MM.1S (cell line): ENCODE data around the gene GPANK1.

Experiments
- DNase-seq: peaks from one replicate; pipeline ENCODE4 v3.0.0-alpha.2; 2015
- H2AFZ ChIP-seq: fragments of 300-600 bp; sonication (generic); 2 replicates; pipeline ENCODE4 v1.6.0; 2016; ENCODE audit warnings: antibody characterized with exemption, low read length
- H3F3A ChIP-seq: fragments of 300-600 bp; sonication (generic); 2 replicates; pipeline ENCODE4 v1.6.1; 2016; ENCODE audit warnings: mild to moderate bottlenecking, antibody characterized with exemption, low read length, moderate library complexity, mixed read lengths; ENCODE audit not compliant: insufficient read depth
- H3K27ac ChIP-seq: fragments of 300-600 bp; sonication (generic); 2 replicates; pipeline ENCODE4 v1.5.1; 2016; ENCODE audit warnings: mild to moderate bottlenecking, low read length
- H3K27me3 ChIP-seq: fragments of 300-600 bp; sonication (generic); replicated peaks from 2 replicates; pipeline ENCODE4 v1.6.0; 2016; ENCODE audit warnings: low read length; ENCODE audit not compliant: insufficient read depth
- H3K36me3 ChIP-seq: fragments of 300-600 bp; sonication (generic); replicated peaks from 2 replicates; pipeline ENCODE4 v1.6.1; 2016; ENCODE audit warnings: mild to moderate bottlenecking, low read length, mixed read lengths; ENCODE audit not compliant: insufficient read depth
- H3K4me1 ChIP-seq: fragments of 300-600 bp; sonication (generic); 2 replicates; pipeline ENCODE4 v1.6.1; 2016; ENCODE audit warnings: low read length, mixed read lengths
- H3K4me2 ChIP-seq: fragments of 300-600 bp; sonication (generic); 2 replicates; pipeline ENCODE4 v1.6.0; 2016; ENCODE audit warnings: low read depth, low read length
- H3K4me3 ChIP-seq: fragments of 300-600 bp; sonication (generic); 2 replicates; pipeline ENCODE4 v1.5.1; 2016; ENCODE audit warnings: low read length, mixed read lengths
- H3K79me2 ChIP-seq: fragments of 300-600 bp; sonication (generic); 2 replicates; pipeline ENCODE4 v1.6.1; 2016; ENCODE audit warnings: mixed run types, low read length, mixed read lengths
- H3K9ac ChIP-seq: fragments of 300-600 bp; sonication (generic); 2 replicates; pipeline ENCODE4 v1.6.1; 2016; ENCODE audit warnings: low read length, mixed read lengths
- H3K9me2 ChIP-seq: fragments of 300-600 bp; sonication (generic); replicated peaks from 2 replicates; pipeline ENCODE4 v1.6.1; 2016; ENCODE audit warnings: mild to moderate bottlenecking, low read length, mixed read lengths; ENCODE audit not compliant: insufficient read depth
- H3K9me3 ChIP-seq: fragments of 300-600 bp; sonication (generic); replicated peaks from 2 replicates; pipeline ENCODE4 v1.6.1; 2016; ENCODE audit warnings: mild to moderate bottlenecking, low read length, mixed read lengths; ENCODE audit not compliant: insufficient read depth
- H4K20me1 ChIP-seq: fragments of 300-600 bp; sonication (generic); 2 replicates; pipeline ENCODE4 v1.6.1; 2016; ENCODE audit warnings: mild to moderate bottlenecking, low read length, moderate library complexity, mixed read lengths; ENCODE audit not compliant: insufficient read depth
- EZH2 ChIP-seq: fragments of 300-600 bp; sonication (generic); optimal IDR thresholded peaks from 2 replicates; pipeline ENCODE3; 2017; ENCODE audit warnings: low read depth, mild to moderate bottlenecking, antibody characterized with exemption, low read length, mixed read lengths
- EZH2phosphoT487 ChIP-seq: fragments of 300-600 bp; sonication (generic); IDR thresholded peaks from 2 replicates; pipeline ENCODE4 v1.6.1; 2018; ENCODE audit warnings: antibody characterized with exemption, low read length
- TF ChIP-seq, protein P1 (sequence below): fragments of 300-600 bp; sonication (generic); IDR thresholded peaks from 2 replicates; pipeline ENCODE4 v1.5.1; 2016; ENCODE audit warnings: antibody characterized with exemption, low read length, mixed read lengths

Gene GPANK1

DNA sequence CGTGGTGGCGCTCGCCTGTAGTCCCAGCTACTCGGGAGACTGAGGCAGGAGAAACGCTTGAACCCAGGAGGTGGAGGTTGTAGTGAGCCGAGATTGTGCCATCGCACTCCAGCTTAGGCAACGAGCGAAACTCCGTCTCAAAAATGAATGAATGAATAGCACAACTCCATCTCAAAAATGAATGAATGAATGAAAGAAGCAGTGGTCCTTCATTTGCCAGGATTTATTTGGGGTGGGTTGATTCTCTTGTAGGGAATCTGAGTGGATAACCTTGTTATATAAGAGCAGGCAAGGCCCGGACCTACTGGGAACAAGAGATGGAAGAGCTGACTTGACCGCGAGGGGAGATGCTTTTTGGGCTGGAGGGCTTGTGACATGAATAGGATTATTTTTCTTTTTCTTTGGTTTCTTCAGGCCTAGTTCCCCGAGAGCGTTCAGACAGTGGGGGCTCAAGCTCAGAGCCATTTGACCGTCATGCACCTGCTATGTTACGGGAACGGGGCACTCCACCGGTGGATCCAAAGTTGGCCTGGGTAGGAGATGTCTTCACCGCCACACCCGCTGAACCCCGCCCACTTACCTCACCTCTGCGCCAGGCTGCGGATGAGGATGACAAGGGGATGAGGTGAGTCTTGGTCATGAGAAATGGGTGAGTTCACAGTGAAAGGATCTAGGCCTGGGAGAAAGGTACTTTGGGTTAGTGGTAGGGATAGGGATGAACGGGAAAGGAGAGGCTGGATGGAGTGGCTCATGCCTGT lies 34.4 kb downstream of the GPANK1 start:
- no peak for DNase-seq
- peaks cover 4% of the 10 kb centered on the region; the same call in 1 of the 2 replicates for H3F3A ChIP-seq

DNA sequence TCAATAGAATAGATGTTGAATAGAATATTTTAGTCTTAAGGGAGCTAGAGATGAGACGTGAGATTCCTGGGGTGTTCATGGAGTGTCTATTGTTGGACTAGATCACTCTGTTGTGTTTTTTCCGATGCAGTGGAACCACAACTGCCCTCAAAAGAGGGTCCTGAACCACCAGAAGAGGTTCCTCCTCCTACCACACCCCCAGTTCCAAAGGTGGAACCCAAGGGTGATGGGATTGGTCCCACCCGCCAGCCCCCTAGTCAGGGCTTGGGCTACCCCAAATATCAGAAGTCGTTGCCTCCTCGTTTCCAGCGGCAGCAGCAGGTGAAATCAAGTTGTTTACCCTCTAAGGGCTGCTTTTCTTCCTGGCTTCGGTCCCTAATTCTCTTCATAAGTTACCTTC lies 35.8 kb downstream of the GPANK1 start:
- H3K27ac ChIP-seq = no peak overlapping the region
- peaks cover 20% of the 10 kb centered on the region for H3K36me3 ChIP-seq
- peaks cover 82% of the 10 kb centered on the region for H3K79me2 ChIP-seq
- H3K4me3 ChIP-seq = no peak overlapping the region
- no peak overlapping the region for H3K9ac ChIP-seq
- H3K4me1 ChIP-seq = no peaks in the 10 kb centered on the region
- TF ChIP-seq EZH2phosphoT487 (no peak), EZH2 (no peak)
- TF ChIP-seq, protein P1, sequence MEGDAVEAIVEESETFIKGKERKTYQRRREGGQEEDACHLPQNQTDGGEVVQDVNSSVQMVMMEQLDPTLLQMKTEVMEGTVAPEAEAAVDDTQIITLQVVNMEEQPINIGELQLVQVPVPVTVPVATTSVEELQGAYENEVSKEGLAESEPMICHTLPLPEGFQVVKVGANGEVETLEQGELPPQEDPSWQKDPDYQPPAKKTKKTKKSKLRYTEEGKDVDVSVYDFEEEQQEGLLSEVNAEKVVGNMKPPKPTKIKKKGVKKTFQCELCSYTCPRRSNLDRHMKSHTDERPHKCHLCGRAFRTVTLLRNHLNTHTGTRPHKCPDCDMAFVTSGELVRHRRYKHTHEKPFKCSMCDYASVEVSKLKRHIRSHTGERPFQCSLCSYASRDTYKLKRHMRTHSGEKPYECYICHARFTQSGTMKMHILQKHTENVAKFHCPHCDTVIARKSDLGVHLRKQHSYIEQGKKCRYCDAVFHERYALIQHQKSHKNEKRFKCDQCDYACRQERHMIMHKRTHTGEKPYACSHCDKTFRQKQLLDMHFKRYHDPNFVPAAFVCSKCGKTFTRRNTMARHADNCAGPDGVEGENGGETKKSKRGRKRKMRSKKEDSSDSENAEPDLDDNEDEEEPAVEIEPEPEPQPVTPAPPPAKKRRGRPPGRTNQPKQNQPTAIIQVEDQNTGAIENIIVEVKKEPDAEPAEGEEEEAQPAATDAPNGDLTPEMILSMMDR = no peak
- no peaks in the 10 kb centered on the region for H3K9me3 ChIP-seq
- no peaks in the 10 kb centered on the region; the same call in 1 of the 2 replicates for H4K20me1 ChIP-seq
- no peak overlapping the region for H2AFZ ChIP-seq
- H3K27me3 ChIP-seq = no peaks in the 10 kb centered on the region
- no peaks in the 10 kb centered on the region; the same call in 1 of the 2 replicates for H3F3A ChIP-seq
- H3K4me2 ChIP-seq = no peak overlapping the region
- H3K9me2 ChIP-seq = no peaks in the 10 kb centered on the region
- DNase-seq = no peak

More for the DNA sequence above, 34.4 kb downstream of the GPANK1 start:
- H3K4me1 ChIP-seq = no peaks in the 10 kb centered on the region
- no peak overlapping the region for H3K4me2 ChIP-seq
- no peaks in the 10 kb centered on the region for H3K9me2 ChIP-seq
- no peak for TF ChIP-seq EZH2phosphoT487
- TF ChIP-seq, protein P1 = no peak
- TF ChIP-seq EZH2 = no peak
- no peaks in the 10 kb centered on the region for H3K9me3 ChIP-seq
- H3K27me3 ChIP-seq = no peaks in the 10 kb centered on the region
- no peak overlapping the region for H3K4me3 ChIP-seq
- H4K20me1 ChIP-seq = no peaks in the 10 kb centered on the region; the same call in 1 of the 2 replicates
- H3K36me3 ChIP-seq = peaks cover 17% of the 10 kb centered on the region
- H3K9ac ChIP-seq = no peak overlapping the region
- no peak overlapping the region for H2AFZ ChIP-seq
- peaks cover 68% of the 10 kb centered on the region for H3K79me2 ChIP-seq
- H3K27ac ChIP-seq = no peak overlapping the region

DNA sequence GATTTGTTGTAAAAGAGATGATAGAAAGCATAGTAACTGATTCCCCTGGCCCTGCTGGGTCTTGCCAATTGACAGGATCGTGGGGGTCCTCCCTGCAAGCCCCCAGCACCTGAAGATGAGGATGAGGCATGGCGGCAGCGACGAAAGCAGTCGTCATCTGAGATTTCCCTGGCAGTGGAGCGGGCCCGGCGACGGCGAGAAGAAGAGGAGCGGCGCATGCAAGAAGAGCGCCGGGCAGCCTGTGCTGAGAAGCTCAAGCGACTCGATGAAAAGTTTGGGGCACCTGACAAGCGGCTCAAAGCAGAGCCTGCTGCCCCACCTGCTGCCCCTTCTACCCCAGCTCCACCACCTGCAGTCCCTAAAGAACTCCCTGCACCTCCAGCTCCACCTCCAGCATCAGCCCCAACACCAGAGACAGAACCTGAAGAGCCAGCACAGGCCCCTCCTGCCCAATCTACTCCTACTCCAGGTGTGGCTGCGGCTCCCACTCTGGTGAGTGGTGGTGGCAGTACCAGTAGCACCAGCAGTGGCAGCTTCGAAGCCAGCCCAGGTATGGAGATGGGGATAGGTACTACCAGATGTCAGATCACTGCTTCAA lies 37.0 kb downstream of the GPANK1 start:
- Histone ChIP-seq H3K4me2 (no peak overlapping the region), H3K9ac (no peak overlapping the region)

More for the DNA sequence above, 37.0 kb downstream of the GPANK1 start:
- H3K27ac ChIP-seq = no peak overlapping the region
- no peak overlapping the region for H2AFZ ChIP-seq
- H3F3A ChIP-seq = no peaks in the 10 kb centered on the region; the same call in 1 of the 2 replicates
- no peak overlapping the region for H3K4me3 ChIP-seq
- no peaks in the 10 kb centered on the region for H3K9me2 ChIP-seq
- peaks cover 89% of the 10 kb centered on the region for H3K79me2 ChIP-seq
- peaks cover 20% of the 10 kb centered on the region for H3K36me3 ChIP-seq
- no peaks in the 10 kb centered on the region for H3K4me1 ChIP-seq
- H3K27me3 ChIP-seq = no peaks in the 10 kb centered on the region
- no peaks in the 10 kb centered on the region for H3K9me3 ChIP-seq
- no peak for DNase-seq
- TF ChIP-seq, protein P1 = no peak
- TF ChIP-seq EZH2phosphoT487 (no peak), EZH2 (no peak)
- no peaks in the 10 kb centered on the region; the same call in 1 of the 2 replicates for H4K20me1 ChIP-seq
